Choroid plexus epithelial cell (primary cell): ENCODE measurements around the gene DTWD1.

Experiments used
- DNase-seq: peaks from one replicate; pipeline ENCODE4 v3.0.0-alpha.2; 2010; ENCODE audit warnings: low read depth
- H3K4me3 ChIP-seq: 2 replicates; pipeline ENCODE4 v1.5.1; 2011; ENCODE audit warnings: low read depth, mild to moderate bottlenecking, control low read depth, low read length, moderate library complexity
- CTCF ChIP-seq: conservative IDR thresholded peaks from 2 replicates; pipeline ENCODE4 v1.5.1; 2011; ENCODE audit warnings: low read depth, mild to moderate bottlenecking, control low read depth, inconsistent platforms, low read length, moderate library complexity

DTWD1 gene

GRCh38 chr15:49624056-49624455 is 3.2 kb downstream of the DTWD1 start:
- no peak for TF ChIP-seq CTCF
- H3K4me3 ChIP-seq, result no peak overlapping the region
- peak; percentile 46 for DNase-seq

- no peak for DNase-seq
- no peak for TF ChIP-seq CTCF
- H3K4me3 ChIP-seq, result no peak overlapping the region
Observed at GRCh38 chr15:49625460-49626036, 4.7 kb downstream of the DTWD1 start.

GRCh38 chr15:49627407-49627877 is 6.6 kb downstream of the DTWD1 start:
- no peak for TF ChIP-seq CTCF

GRCh38 chr15:49628379-49628778 is 7.5 kb downstream of the DTWD1 start:
- no peak for DNase-seq
- TF ChIP-seq CTCF, result no peak
- no peak overlapping the region for H3K4me3 ChIP-seq

More at GRCh38 chr15:49627407-49627877, 6.6 kb downstream of the DTWD1 start:
- DNase-seq, result peak; percentile 85
- no peak overlapping the region for H3K4me3 ChIP-seq

GRCh38 chr15:49637857-49638256 is 17.0 kb downstream of the DTWD1 start:
- DNase-seq, result peak; percentile 38
- TF ChIP-seq CTCF, result no peak
- H3K4me3 ChIP-seq, result no peak overlapping the region

- no peak for TF ChIP-seq CTCF
- no peak overlapping the region for H3K4me3 ChIP-seq
- peak; percentile 31 for DNase-seq
Observed at GRCh38 chr15:49644364-49644794, 23.5 kb downstream of the DTWD1 start.

- no peak for DNase-seq
- H3K4me3 ChIP-seq, result no peak overlapping the region
- TF ChIP-seq CTCF, result no peak
Observed at GRCh38 chr15:49645277-49645676, 24.4 kb downstream of the DTWD1 start.
